ENCODE data around the gene PIK3IP1.
"Not testable (repeated sequence)": the region's sequence is repeated elsewhere in the genome, so short reads cannot be mapped to it uniquely, and the experiment has no call there.

PIK3IP1 gene

GRCh38 chr22:31253949-31254348 lies 38.3 kb downstream of the PIK3IP1 start:
- Histone ChIP-seq H3K9me3 (ENCODE audit: control insufficient read depth in 5 of 5, low read length in 5 of 5) (no peaks in the 10 kb centered on the region), H3K4me3 (ENCODE audit: low read depth in 1 of 5, low read length in 5 of 5) (no peak overlapping the region), H3K36me3 (ENCODE audit: control insufficient read depth in 5 of 5, insufficient read depth in 5 of 5, low read length in 5 of 5) (peaks cover 4 to 15% (median 9%) of the 10 kb centered on the region in 5 donors), H3K9ac (ENCODE audit: low read length in 5 of 5) (no peak overlapping the region), H3K4me1 (ENCODE audit: control insufficient read depth in 5 of 5, insufficient read depth in 5 of 5, low read length in 5 of 5) (peaks cover under 1 to 28% (median 22%) of the 10 kb centered on the region in 5 donors), H3K27ac (ENCODE audit: low read depth, low read length) (no peak overlapping the region), H3K27me3 (ENCODE audit: control insufficient read depth in 5 of 5, insufficient read depth in 4 of 5, low read length in 5 of 5) (no peaks in the 10 kb centered on the region)

GRCh38 chr22:31250740-31251600 lies 41.3 kb downstream of the PIK3IP1 start:
- H3K9me3 ChIP-seq (ENCODE audit: control insufficient read depth in 5 of 5, low read length in 5 of 5): no peaks in the 10 kb centered on the region
- H3K36me3 ChIP-seq (ENCODE audit: control insufficient read depth in 5 of 5, insufficient read depth in 5 of 5, low read length in 5 of 5): peaks cover 0 to 5% (median 0%) of the 10 kb centered on the region in 5 donors
- H3K4me1 ChIP-seq (ENCODE audit: control insufficient read depth in 5 of 5, insufficient read depth in 5 of 5, low read length in 5 of 5): peaks cover 1 to 43% (median 35%) of the 10 kb centered on the region in 5 donors
- peak overlapping the region in 1 of 5 donors; percentile 15 for H3K9ac ChIP-seq (ENCODE audit: low read length in 5 of 5)
- no peak overlapping the region for H3K4me3 ChIP-seq (ENCODE audit: low read depth in 1 of 5, low read length in 5 of 5)
- no peak overlapping the region for H3K27ac ChIP-seq (ENCODE audit: low read depth, low read length)
- no peaks in the 10 kb centered on the region for H3K27me3 ChIP-seq (ENCODE audit: control insufficient read depth in 5 of 5, insufficient read depth in 4 of 5, low read length in 5 of 5)

GRCh38 chr22:31248965-31249958 lies 43.0 kb downstream of the PIK3IP1 start:
- Histone ChIP-seq H3K9ac (ENCODE audit: low read length in 5 of 5) (peak overlapping the region; percentile 33 to 73 (median 48)), H3K4me1 (ENCODE audit: control insufficient read depth in 5 of 5, insufficient read depth in 5 of 5, low read length in 5 of 5) (peaks cover 1 to 41% (median 35%) of the 10 kb centered on the region in 5 donors), H3K9me3 (ENCODE audit: control insufficient read depth in 5 of 5, low read length in 5 of 5) (no peaks in the 10 kb centered on the region), H3K36me3 (ENCODE audit: control insufficient read depth in 5 of 5, insufficient read depth in 5 of 5, low read length in 5 of 5) (peaks cover 0 to 5% (median 0%) of the 10 kb centered on the region in 5 donors), H3K27me3 (ENCODE audit: control insufficient read depth in 5 of 5, insufficient read depth in 4 of 5, low read length in 5 of 5) (no peaks in the 10 kb centered on the region), H3K4me3 (ENCODE audit: low read depth in 1 of 5, low read length in 5 of 5) (peak overlapping the region; percentile 53 to 69 (median 56)), H3K27ac (ENCODE audit: low read depth, low read length) (peak overlapping the region; percentile 37)

- Histone ChIP-seq H3K4me1 (ENCODE audit: control insufficient read depth in 5 of 5, insufficient read depth in 5 of 5, low read length in 5 of 5) (peaks cover 1 to 35% (median 32%) of the 10 kb centered on the region in 5 donors), H3K27me3 (ENCODE audit: control insufficient read depth in 5 of 5, insufficient read depth in 4 of 5, low read length in 5 of 5) (no peaks in the 10 kb centered on the region), H3K9me3 (ENCODE audit: control insufficient read depth in 5 of 5, low read length in 5 of 5) (no peaks in the 10 kb centered on the region), H3K9ac (ENCODE audit: low read length in 5 of 5) (peak overlapping the region; percentile 33 to 73 (median 53)), H3K36me3 (ENCODE audit: control insufficient read depth in 5 of 5, insufficient read depth in 5 of 5, low read length in 5 of 5) (no peaks in the 10 kb centered on the region), H3K4me3 (ENCODE audit: low read depth in 1 of 5, low read length in 5 of 5) (peak overlapping the region; percentile 53 to 72 (median 60)), H3K27ac (ENCODE audit: low read depth, low read length) (peak overlapping the region; percentile 37)
Measured at GRCh38 chr22:31248138-31248745, 44.0 kb downstream of the PIK3IP1 start.

GRCh38 chr22:31247726-31248125 lies 44.6 kb downstream of the PIK3IP1 start:
- H3K4me3 ChIP-seq (ENCODE audit: low read depth in 1 of 5, low read length in 5 of 5): peak overlapping the region; percentile 53 to 72 (median 60)
- H3K4me1 ChIP-seq (ENCODE audit: control insufficient read depth in 5 of 5, insufficient read depth in 5 of 5, low read length in 5 of 5): peaks cover 1 to 35% (median 29%) of the 10 kb centered on the region in 5 donors
- peak overlapping the region in 2 of 5 donors; percentile 33 to 73 for H3K9ac ChIP-seq (ENCODE audit: low read length in 5 of 5)

GRCh38 chr22:31246687-31247086 lies 45.6 kb downstream of the PIK3IP1 start:
- Histone ChIP-seq H3K9me3 (ENCODE audit: control insufficient read depth in 5 of 5, low read length in 5 of 5) (no peaks in the 10 kb centered on the region), H3K4me3 (ENCODE audit: low read depth in 1 of 5, low read length in 5 of 5) (no peak overlapping the region), H3K27ac (ENCODE audit: low read depth, low read length) (no peak overlapping the region), H3K36me3 (ENCODE audit: control insufficient read depth in 5 of 5, insufficient read depth in 5 of 5, low read length in 5 of 5) (no peaks in the 10 kb centered on the region), H3K4me1 (ENCODE audit: control insufficient read depth in 5 of 5, insufficient read depth in 5 of 5, low read length in 5 of 5) (peaks cover 1 to 35% (median 29%) of the 10 kb centered on the region in 5 donors), H3K27me3 (ENCODE audit: control insufficient read depth in 5 of 5, insufficient read depth in 4 of 5, low read length in 5 of 5) (no peaks in the 10 kb centered on the region), H3K9ac (ENCODE audit: low read length in 5 of 5) (no peak overlapping the region)

More at GRCh38 chr22:31247726-31248125, 44.6 kb downstream of the PIK3IP1 start:
- H3K9me3 ChIP-seq (ENCODE audit: control insufficient read depth in 5 of 5, low read length in 5 of 5): no peaks in the 10 kb centered on the region
- no peaks in the 10 kb centered on the region for H3K36me3 ChIP-seq (ENCODE audit: control insufficient read depth in 5 of 5, insufficient read depth in 5 of 5, low read length in 5 of 5)
- no peak overlapping the region for H3K27ac ChIP-seq (ENCODE audit: low read depth, low read length)
- H3K27me3 ChIP-seq (ENCODE audit: control insufficient read depth in 5 of 5, insufficient read depth in 4 of 5, low read length in 5 of 5): no peaks in the 10 kb centered on the region

- H3K36me3 ChIP-seq (ENCODE audit: control insufficient read depth in 5 of 5, insufficient read depth in 5 of 5, low read length in 5 of 5); H3K27me3 ChIP-seq (ENCODE audit: control insufficient read depth in 5 of 5, insufficient read depth in 4 of 5, low read length in 5 of 5); H3K9ac ChIP-seq (ENCODE audit: low read length in 5 of 5); H3K4me3 ChIP-seq (ENCODE audit: low read depth in 1 of 5, low read length in 5 of 5); H3K27ac ChIP-seq (ENCODE audit: low read depth, low read length); H3K9me3 ChIP-seq (ENCODE audit: control insufficient read depth in 5 of 5, low read length in 5 of 5): not testable (repeated sequence)
- peaks cover 1 to 32% (median 29%) of the 10 kb centered on the region in 5 donors for H3K4me1 ChIP-seq (ENCODE audit: control insufficient read depth in 5 of 5, insufficient read depth in 5 of 5, low read length in 5 of 5)
Measured at GRCh38 chr22:31245998-31246397, 46.3 kb downstream of the PIK3IP1 start.

- Histone ChIP-seq H3K36me3 (ENCODE audit: control insufficient read depth in 5 of 5, insufficient read depth in 5 of 5, low read length in 5 of 5) (peaks cover 0 to 7% (median 3%) of the 10 kb centered on the region in 5 donors), H3K4me1 (ENCODE audit: control insufficient read depth in 5 of 5, insufficient read depth in 5 of 5, low read length in 5 of 5) (peaks cover 1 to 25% (median 22%) of the 10 kb centered on the region in 5 donors), H3K9ac (ENCODE audit: low read length in 5 of 5) (no peak overlapping the region), H3K27me3 (ENCODE audit: control insufficient read depth in 5 of 5, insufficient read depth in 4 of 5, low read length in 5 of 5) (no peaks in the 10 kb centered on the region), H3K9me3 (ENCODE audit: control insufficient read depth in 5 of 5, low read length in 5 of 5) (no peaks in the 10 kb centered on the region), H3K27ac (ENCODE audit: low read depth, low read length) (no peak overlapping the region), H3K4me3 (ENCODE audit: low read depth in 1 of 5, low read length in 5 of 5) (no peak overlapping the region)
Measured at GRCh38 chr22:31244943-31245451, 47.3 kb downstream of the PIK3IP1 start.

Data from subcutaneous abdominal adipose tissue (tissue), 5 donors.